Measurements from ENCODE around the gene SAP30BP.

DNA sequence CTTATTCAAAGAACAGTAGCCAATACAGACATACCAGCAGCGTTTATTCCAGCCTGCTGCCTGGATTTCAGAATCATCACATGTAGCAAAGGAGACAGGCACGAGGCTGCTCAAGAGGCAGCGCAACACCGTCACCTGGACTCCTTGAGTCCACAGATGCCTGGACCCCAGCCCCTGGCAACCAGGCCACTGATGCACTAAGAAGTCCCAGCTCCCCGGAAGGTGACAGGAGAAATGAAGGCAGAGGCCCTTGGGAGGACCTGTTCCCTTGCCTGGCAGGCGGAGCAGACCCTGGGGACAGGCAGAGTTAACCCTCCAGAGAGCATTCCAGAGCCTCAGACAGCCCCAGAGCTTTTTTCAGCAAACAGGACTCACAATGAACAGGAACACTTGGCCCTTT lies 17.5 kb upstream of the SAP30BP start:
- TF ChIP-seq, protein P1, sequence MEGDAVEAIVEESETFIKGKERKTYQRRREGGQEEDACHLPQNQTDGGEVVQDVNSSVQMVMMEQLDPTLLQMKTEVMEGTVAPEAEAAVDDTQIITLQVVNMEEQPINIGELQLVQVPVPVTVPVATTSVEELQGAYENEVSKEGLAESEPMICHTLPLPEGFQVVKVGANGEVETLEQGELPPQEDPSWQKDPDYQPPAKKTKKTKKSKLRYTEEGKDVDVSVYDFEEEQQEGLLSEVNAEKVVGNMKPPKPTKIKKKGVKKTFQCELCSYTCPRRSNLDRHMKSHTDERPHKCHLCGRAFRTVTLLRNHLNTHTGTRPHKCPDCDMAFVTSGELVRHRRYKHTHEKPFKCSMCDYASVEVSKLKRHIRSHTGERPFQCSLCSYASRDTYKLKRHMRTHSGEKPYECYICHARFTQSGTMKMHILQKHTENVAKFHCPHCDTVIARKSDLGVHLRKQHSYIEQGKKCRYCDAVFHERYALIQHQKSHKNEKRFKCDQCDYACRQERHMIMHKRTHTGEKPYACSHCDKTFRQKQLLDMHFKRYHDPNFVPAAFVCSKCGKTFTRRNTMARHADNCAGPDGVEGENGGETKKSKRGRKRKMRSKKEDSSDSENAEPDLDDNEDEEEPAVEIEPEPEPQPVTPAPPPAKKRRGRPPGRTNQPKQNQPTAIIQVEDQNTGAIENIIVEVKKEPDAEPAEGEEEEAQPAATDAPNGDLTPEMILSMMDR (IDR thresholded peaks at IDR 0.05) = no peak
- TF ChIP-seq POLR2A (IDR thresholded peaks at IDR 0.05) = no peak

Measured in body of pancreas (tissue), 4 donors.